ENCODE results near the gene MSL3B.
"Not testable (repeated sequence)": the region's sequence is repeated elsewhere in the genome, so short reads cannot be mapped to it uniquely, and the experiment has no call there.

Gene MSL3B

DNA sequence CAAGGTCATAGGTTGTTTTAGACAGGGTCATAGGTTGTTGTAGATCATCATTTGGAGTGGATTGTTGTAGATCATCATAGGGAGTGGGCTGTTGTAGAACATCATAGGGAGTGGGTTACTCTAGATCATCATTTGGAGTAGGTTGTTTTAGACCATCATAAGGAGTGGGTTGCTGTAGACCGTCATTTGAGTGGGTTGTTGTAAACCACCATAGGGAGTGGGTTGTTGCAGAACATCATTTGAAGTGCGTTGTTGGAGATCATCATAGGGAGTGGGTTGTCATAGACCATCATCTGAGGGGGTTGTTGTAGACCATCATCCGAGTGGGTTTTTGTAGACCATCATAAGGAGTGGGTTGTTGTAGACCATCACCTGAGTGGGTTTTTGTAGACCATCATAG is 39.4 kb upstream of the MSL3B start:
- no peak overlapping the region for H3K27ac ChIP-seq
- WGBS, 2 donors = 63 to 75% methylated on average over 3 of the region's 3 CpGs
- intact Hi-C loops (cut with DNase I) = no loop called here
- H3K9me3 ChIP-seq = no peaks in the 10 kb centered on the region
- no peaks in the 10 kb centered on the region for H3K36me3 ChIP-seq (replicated peaks in 1 of 2; ENCODE audit: insufficient read depth in 1 of 2, low read depth in 2 of 2)
- ATAC-seq = no peak
- no peaks in the 10 kb centered on the region for H3K27me3 ChIP-seq
- no peaks in the 10 kb centered on the region for H3K4me1 ChIP-seq
- TF ChIP-seq POLR2A (IDR thresholded peaks at IDR 0.05) = no peak
- TF ChIP-seq, protein P1, sequence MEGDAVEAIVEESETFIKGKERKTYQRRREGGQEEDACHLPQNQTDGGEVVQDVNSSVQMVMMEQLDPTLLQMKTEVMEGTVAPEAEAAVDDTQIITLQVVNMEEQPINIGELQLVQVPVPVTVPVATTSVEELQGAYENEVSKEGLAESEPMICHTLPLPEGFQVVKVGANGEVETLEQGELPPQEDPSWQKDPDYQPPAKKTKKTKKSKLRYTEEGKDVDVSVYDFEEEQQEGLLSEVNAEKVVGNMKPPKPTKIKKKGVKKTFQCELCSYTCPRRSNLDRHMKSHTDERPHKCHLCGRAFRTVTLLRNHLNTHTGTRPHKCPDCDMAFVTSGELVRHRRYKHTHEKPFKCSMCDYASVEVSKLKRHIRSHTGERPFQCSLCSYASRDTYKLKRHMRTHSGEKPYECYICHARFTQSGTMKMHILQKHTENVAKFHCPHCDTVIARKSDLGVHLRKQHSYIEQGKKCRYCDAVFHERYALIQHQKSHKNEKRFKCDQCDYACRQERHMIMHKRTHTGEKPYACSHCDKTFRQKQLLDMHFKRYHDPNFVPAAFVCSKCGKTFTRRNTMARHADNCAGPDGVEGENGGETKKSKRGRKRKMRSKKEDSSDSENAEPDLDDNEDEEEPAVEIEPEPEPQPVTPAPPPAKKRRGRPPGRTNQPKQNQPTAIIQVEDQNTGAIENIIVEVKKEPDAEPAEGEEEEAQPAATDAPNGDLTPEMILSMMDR (IDR thresholded peaks at IDR 0.05) = no peak
- no peak for DNase-seq
- no peak overlapping the region for H3K4me3 ChIP-seq

DNA sequence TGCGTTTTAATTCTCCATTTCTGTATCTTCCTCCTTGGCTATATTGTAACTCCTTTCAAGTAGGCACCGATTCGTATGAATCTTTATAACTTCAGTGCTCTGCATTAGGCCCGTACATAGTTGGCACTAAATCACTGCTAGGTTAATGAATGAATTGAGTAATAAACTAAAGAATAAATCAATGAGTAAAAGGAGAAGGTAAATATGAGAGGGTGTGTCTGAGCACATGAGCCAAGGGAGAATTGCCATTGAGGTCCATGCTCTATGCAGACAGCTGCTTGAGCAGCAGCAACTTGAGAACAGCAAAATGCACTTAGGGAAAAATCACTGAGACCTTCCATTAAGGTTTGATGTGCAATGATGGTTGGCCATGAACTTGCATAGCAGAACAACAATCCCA is 37.8 kb upstream of the MSL3B start:
- Histone ChIP-seq H3K27ac (no peak overlapping the region), H3K4me3 (no peak overlapping the region), H3K36me3 (replicated peaks in 1 of 2; ENCODE audit: insufficient read depth in 1 of 2, low read depth in 2 of 2) (no peaks in the 10 kb centered on the region), H3K4me1 (no peaks in the 10 kb centered on the region), H3K9me3 (no peaks in the 10 kb centered on the region), H3K27me3 (no peaks in the 10 kb centered on the region)
- TF ChIP-seq, protein P1 (IDR thresholded peaks at IDR 0.05) = no peak
- no peak for TF ChIP-seq POLR2A (IDR thresholded peaks at IDR 0.05)
- ATAC-seq = no peak
- DNase-seq = no peak
- WGBS, 2 donors = 60 to 63% methylated on average over 4 of the region's 4 CpGs
- intact Hi-C loops (cut with DNase I) = no loop called here

DNA sequence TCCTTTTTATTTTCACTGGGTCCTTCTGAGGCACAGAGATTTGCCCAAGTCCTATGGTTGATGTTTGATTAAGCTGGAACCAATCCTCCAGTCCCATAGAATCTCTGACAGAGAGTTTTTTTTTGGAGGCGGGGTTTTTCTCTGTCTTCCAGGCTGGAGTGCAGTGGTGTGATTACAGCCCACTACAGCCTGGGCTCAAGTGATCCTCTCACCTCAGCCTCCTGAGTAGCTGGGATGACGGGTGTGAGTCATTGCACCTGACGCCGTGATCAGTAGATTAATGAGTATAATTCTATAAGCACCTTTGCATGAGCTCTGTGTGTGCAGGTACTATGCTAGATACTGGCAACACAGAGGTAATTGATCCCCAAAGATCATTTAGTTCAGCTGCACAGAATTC is 33.7 kb upstream of the MSL3B start:
- Histone ChIP-seq H3K9me3 (no peaks in the 10 kb centered on the region), H3K4me1 (no peaks in the 10 kb centered on the region), H3K36me3 (replicated peaks in 1 of 2; ENCODE audit: insufficient read depth in 1 of 2, low read depth in 2 of 2) (no peaks in the 10 kb centered on the region), H3K4me3 (no peak overlapping the region), H3K27ac (no peak overlapping the region), H3K27me3 (no peaks in the 10 kb centered on the region)
- intact Hi-C loops (cut with DNase I) = no loop called here
- 55 to 81% methylated on average over 4 of the region's 4 CpGs for WGBS, 2 donors
- no peak for DNase-seq
- ATAC-seq = no peak
- TF ChIP-seq, protein P1 (IDR thresholded peaks at IDR 0.05) = no peak
- no peak for TF ChIP-seq POLR2A (IDR thresholded peaks at IDR 0.05)

DNA sequence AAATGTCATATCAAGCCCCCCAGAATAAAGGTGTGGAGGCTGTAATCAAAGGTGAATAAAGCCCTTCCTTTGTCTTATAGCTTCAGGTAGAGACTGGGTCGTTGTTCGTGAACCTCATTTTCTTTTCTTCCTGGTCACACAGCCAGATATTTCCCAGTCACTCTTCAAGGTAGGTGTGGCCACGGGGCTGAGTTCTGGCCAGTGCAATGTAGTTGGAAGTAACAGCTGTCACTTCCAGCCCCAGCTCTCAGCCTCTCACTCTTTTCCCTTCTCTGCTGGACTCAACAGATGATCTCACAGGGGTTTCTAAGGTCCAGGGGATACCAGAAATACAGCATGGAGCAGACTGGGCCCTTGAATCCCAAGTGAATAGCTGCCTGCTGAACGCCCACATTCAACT is 33.2 kb upstream of the MSL3B start:
- peak in 2 of 4 donors; percentile 3 to 11 for DNase-seq
- Histone ChIP-seq H3K9me3 (no peaks in the 10 kb centered on the region), H3K36me3 (replicated peaks in 1 of 2; ENCODE audit: insufficient read depth in 1 of 2, low read depth in 2 of 2) (no peaks in the 10 kb centered on the region), H3K4me3 (no peak overlapping the region), H3K27me3 (no peaks in the 10 kb centered on the region), H3K27ac (no peak overlapping the region), H3K4me1 (no peaks in the 10 kb centered on the region)
- WGBS, 2 donors = 36 to 48% methylated on average over 4 of the region's 4 CpGs
- ATAC-seq = no peak
- intact Hi-C loops (cut with DNase I) = no loop called here
- no peak for TF ChIP-seq POLR2A (IDR thresholded peaks at IDR 0.05)

DNA sequence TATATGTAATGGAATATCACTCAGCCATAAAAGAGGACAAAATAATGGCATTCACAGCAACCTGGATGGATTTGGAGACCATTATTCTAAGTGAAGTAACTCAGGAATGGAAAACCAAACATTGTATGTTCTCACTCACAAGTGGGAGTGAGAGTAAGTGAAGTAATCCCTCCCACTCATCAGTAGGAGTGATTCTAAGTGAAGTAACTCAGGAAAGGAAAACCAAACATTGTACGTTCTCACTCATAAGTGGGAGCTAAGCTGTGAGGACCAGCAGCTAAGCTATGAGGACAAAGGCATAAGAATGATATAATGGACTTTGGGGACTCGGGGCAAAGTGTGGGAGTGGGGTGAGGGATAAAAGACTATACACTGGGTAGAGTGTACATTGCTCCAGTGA is 28.1 kb upstream of the MSL3B start:
- DNase-seq; H3K4me1 ChIP-seq; H3K27ac ChIP-seq; ATAC-seq; intact Hi-C loops (cut with DNase I); H3K4me3 ChIP-seq; H3K27me3 ChIP-seq; H3K9me3 ChIP-seq; H3K36me3 ChIP-seq (replicated peaks in 1 of 2; ENCODE audit: insufficient read depth in 1 of 2, low read depth in 2 of 2): not testable (repeated sequence)
- WGBS, 2 donors = 84 to 88% methylated on average over 2 of the region's 2 CpGs

DNA sequence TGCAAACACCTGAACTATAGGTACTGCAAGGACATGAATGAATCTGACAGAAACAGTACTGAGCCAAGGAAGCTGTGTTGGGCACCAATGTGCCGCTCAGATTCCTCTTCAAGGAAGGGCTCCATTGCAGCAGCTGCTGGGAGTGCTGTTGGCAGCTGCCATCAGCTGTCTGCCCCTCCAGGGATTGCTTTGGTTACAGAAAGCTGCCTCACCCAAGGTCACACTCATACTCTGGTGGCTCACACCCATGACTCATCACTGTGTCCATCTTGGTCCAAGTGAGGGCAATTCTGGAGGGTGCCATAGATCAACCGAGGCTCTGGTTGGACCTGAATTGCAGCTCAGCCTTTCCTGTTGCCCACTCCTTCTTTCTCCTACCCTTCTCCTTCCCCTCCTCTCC is 24.6 kb upstream of the MSL3B start:
- H3K9me3 ChIP-seq = no peaks in the 10 kb centered on the region

More for the DNA sequence above, 24.6 kb upstream of the MSL3B start:
- WGBS, 2 donors = 86 to 100% methylated on average over 2 of the region's 2 CpGs
- Histone ChIP-seq H3K4me3 (no peak overlapping the region), H3K4me1 (no peaks in the 10 kb centered on the region), H3K36me3 (replicated peaks in 1 of 2; ENCODE audit: insufficient read depth in 1 of 2, low read depth in 2 of 2) (no peaks in the 10 kb centered on the region), H3K27ac (no peak overlapping the region), H3K27me3 (no peaks in the 10 kb centered on the region)
- ATAC-seq (no peak), DNase-seq (no peak)
- intact Hi-C loops (cut with DNase I) = no loop called here
- TF ChIP-seq, protein P1 (IDR thresholded peaks at IDR 0.05) = no peak
- TF ChIP-seq POLR2A (IDR thresholded peaks at IDR 0.05) = no peak

Data from body of pancreas (tissue), 4 donors.